Measurements from ENCODE around the gene ARID1A. TPM values are rescaled to one million over a fixed set of nuclear protein-coding genes. Genes with fewer than 3 reads are reported as not detected.
A peak's percentile ranks its signal among the peaks of the same experiment; 100 is the strongest.

ARID1A gene
- total and polyA plus RNA-seq, 2 of the 8 experiments (the other 6 are each of a cell fraction or from before 2014, with no cell fraction given): 52.1 to 103 TPM

DNA sequence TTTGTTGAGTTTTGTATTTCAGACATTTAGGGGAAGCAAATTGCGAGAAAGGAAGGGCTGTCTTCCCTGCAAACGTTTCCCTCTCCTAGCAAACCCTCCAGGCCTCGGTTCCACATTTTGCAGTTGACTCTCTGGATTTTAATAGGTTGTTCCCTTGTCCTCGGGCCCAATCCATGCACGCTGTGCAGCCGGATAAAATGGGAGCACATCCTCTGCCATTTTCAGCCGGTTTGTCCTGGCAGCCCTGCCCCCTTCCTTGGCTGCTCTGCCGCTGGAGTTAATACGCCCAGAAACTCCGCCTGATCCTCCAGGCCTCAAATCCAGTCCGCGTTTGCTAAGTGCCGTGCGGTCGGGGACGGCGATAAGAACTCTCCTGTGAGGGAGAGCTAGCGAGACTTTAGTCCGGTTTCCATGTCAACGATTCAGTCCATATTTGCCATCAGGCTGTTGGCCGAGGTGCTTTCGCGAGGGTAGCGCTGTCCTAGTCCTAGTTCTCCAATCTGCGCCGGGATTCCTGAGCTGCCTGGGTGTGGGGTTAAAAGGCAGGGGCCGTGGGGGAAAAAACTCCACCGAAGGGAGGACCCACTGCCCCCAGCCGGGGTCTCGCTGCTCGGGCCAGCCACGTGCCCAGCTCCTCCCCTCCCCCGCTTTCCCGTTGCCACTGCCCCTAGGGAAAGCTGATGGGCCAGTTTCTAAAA lies 2.9 kb upstream of the ARID1A start (continued):
- TF ChIP-seq ZNF274 (IDR thresholded peaks at IDR 0.05; ENCODE audit: borderline replicate concordance, extremely low read depth, low read length) (no peak), KDM1A (IDR thresholded peaks at IDR 0.05; ENCODE audit: borderline replicate concordance, low read length) (peak; percentile 96), ASH2L (IDR thresholded peaks at IDR 0.05; ENCODE audit: low read length) (peak; percentile 59), TAF1 (IDR thresholded peaks at IDR 0.05; ENCODE audit: low read depth, low read length) (peak; percentile 80; the same call in 1 of the 2 replicates), POLR2A (IDR thresholded peaks at IDR 0.05; ENCODE audit: control extremely low read depth in 1 of 2, low read depth in 2 of 2, low read length in 2 of 2) (peak in 1 of 2 experiments; percentile 10; a peak in 1 of 3 replicates), RAD21 (IDR thresholded peaks at IDR 0.05 in 1 of 2, conservative IDR thresholded peaks at IDR 0.05 in 1 of 2; ENCODE audit: low read depth in 2 of 2, low read length in 2 of 2) (peak; percentile 2 to 5; a peak in 1 of 4 replicates), TEAD4 (IDR thresholded peaks at IDR 0.05; ENCODE audit: low read depth, low read length) (peak; percentile 62), TCF12 (IDR thresholded peaks at IDR 0.05; ENCODE audit: low read depth, low read length) (0 out of 2 replicates have a peak, but pooled peaks have one; percentile 55), GABPA (IDR thresholded peaks at IDR 0.05; ENCODE audit: borderline replicate concordance, insufficient read depth, low read length) (peak; percentile 45; the same call in 1 of the 2 replicates), RBBP5 (IDR thresholded peaks at IDR 0.05; ENCODE audit: borderline replicate concordance, low read depth, low read length) (0 out of 2 replicates have a peak, but pooled peaks have one; percentile 34), CHD2 (IDR thresholded peaks at IDR 0.05; ENCODE audit: low read length) (peak; percentile 81), GTF2F1 (IDR thresholded peaks at IDR 0.05; ENCODE audit: borderline replicate concordance, low read depth, low read length) (peak; percentile 28; the same call in 1 of the 2 replicates), RFX5 (IDR thresholded peaks at IDR 0.05; ENCODE audit: borderline replicate concordance, low read depth, low read length) (peak; percentile 69), SP1 (IDR thresholded peaks at IDR 0.05; ENCODE audit: low read depth, low read length) (peak; percentile 100), SIN3A (conservative IDR thresholded peaks at IDR 0.05 in 1 of 2, IDR thresholded peaks at IDR 0.05 in 1 of 2; ENCODE audit: low read depth in 1 of 2, low read length in 2 of 2) (peak; percentile 20 to 83; a peak in 2 of 4 replicates), KDM4A (IDR thresholded peaks at IDR 0.05; ENCODE audit: low read depth, low read length, severe bottlenecking) (peak; percentile 39), EGR1 (IDR thresholded peaks at IDR 0.05; ENCODE audit: borderline replicate concordance, low read depth, low read length) (peak; percentile 84), YY1 (IDR thresholded peaks at IDR 0.05; ENCODE audit: low read depth, low read length) (peak; percentile 75), HDAC2 (IDR thresholded peaks at IDR 0.05; ENCODE audit: borderline replicate concordance in 1 of 2, low read depth in 2 of 2, low read length in 2 of 2) (peak in 1 of 2 experiments; percentile 90; a peak in 1 of 4 replicates), PHF8 (conservative IDR thresholded peaks at IDR 0.05; ENCODE audit: low read depth, low read length) (peak; percentile 48), SIX5 (IDR thresholded peaks at IDR 0.05; ENCODE audit: low read depth, low read length) (no peak)
- TF ChIP-seq, protein P1, sequence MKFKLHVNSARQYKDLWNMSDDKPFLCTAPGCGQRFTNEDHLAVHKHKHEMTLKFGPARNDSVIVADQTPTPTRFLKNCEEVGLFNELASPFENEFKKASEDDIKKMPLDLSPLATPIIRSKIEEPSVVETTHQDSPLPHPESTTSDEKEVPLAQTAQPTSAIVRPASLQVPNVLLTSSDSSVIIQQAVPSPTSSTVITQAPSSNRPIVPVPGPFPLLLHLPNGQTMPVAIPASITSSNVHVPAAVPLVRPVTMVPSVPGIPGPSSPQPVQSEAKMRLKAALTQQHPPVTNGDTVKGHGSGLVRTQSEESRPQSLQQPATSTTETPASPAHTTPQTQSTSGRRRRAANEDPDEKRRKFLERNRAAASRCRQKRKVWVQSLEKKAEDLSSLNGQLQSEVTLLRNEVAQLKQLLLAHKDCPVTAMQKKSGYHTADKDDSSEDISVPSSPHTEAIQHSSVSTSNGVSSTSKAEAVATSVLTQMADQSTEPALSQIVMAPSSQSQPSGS (IDR thresholded peaks at IDR 0.05; ENCODE audit: low read length): peak; percentile 45; the same call in 1 of the 2 replicates

All from H1 (cell line).